Measurements from ENCODE around the gene EVL.
"Not testable (repeated sequence)": the region's sequence is repeated elsewhere in the genome, so short reads cannot be mapped to it uniquely, and the experiment has no call there.

EVL gene

DNA sequence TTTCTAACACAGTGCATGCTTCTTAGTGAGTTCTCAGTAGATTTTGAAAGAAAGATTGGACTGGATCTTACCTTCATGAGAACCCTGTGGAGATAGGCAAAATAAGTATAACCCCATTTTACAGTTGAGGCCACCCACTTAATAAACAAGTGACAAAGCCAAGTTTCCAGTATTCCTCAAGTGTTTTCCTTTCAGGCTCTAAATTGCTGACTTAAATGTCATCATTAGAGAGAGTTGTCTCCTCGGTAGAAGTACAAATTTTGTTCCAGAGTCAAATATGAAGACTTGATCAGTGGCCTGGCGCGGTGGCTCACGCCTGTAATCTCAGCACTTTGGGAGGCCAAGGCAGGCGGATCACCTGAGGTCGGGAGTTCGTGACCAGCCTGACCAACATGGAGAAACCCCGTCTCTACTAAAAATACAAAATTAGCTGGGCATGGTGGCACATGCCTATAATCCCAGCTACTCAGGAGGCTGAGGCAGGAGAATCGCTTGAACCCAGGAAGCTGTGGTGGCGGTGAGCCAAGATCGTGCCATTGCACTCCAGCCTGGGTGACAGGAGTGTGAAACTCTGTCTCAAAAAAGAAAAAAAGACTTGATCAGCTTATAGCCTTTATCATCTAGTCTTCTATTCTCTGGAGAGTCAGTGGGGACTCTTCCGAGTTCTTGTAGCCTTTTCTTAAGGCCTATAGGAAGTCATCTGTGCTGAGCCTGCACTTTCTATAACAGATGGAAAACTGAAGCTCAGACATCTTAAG lies 708 bp upstream of the EVL start:
- in situ Hi-C loops (cut with HindIII; ENCODE audit: low sequenced_read_pairs), result not testable (repeated sequence)

DNA sequence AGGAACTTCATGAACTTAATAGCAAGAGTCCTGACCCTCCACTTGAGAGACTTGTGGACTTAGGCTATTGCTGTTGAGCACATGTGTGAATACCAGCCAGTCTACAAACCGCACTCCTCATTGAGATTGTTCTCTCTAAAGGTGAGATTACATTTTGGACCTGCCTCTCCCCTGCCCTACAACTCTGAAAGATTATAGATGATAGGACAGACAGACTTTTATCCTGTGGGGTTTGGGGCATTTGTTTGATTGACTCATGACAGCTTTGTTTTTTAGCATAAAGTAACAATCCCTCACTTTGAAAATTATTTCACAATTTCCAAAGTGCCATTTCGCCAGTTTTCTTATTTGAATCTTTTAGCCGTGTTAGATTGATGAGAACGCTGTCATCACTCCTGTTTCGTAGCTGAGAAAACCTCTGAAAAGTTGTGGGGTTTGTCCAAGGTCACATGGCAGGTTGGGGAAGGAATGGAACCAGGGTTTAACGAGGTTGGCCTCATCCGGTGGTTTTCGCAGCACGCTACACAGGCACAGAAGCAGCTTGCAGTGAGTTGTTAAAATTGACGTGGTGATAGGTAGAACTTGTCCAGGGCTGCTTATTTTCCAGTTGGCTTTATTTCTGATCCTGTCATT lies 836 bp downstream of the EVL start:
- in situ Hi-C loops (cut with HindIII; ENCODE audit: low sequenced_read_pairs), result no loop called here

DNA sequence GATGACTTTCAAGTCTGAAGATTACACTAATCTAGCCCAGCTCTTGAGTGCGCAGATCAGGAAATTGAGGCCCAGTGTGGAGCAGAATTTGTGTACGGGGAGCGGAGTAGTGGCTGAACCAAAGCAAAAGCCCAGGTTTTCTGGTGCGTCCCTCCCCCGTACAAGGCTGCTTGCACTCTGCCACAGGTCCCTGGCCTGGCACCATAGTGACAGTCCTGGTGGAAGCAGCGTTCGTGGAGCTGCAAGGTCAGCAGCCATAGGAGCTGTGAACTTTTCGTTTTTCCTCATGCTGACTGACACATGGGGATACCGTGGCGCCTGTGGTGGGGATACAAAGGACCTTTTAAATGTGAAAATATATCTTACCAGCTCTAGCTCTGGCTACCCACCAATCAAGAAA lies 1.7 kb downstream of the EVL start:
- in situ Hi-C loops (cut with HindIII; ENCODE audit: low sequenced_read_pairs), result no loop called here

DNA sequence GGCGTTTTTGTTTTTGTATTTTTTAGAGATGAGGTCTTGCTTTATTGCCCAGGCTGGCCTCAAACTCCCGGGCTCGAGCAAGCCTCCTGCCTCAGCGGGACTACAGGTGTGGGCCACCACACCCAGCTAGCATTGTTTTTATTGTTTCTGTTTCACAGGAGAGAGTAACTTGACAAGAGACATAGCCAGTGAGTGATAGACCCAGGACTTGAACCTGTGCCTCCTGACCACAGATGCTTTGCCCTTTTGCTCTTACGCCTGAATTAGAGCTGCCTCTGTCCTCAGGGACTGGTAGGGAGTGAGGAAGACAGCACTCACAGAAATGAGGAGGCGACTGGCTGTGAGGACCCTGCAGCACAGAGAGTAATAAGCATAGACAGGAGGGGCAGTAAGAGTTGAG lies 2.3 kb downstream of the EVL start:
- in situ Hi-C loops (cut with HindIII; ENCODE audit: low sequenced_read_pairs), result no loop called here

DNA sequence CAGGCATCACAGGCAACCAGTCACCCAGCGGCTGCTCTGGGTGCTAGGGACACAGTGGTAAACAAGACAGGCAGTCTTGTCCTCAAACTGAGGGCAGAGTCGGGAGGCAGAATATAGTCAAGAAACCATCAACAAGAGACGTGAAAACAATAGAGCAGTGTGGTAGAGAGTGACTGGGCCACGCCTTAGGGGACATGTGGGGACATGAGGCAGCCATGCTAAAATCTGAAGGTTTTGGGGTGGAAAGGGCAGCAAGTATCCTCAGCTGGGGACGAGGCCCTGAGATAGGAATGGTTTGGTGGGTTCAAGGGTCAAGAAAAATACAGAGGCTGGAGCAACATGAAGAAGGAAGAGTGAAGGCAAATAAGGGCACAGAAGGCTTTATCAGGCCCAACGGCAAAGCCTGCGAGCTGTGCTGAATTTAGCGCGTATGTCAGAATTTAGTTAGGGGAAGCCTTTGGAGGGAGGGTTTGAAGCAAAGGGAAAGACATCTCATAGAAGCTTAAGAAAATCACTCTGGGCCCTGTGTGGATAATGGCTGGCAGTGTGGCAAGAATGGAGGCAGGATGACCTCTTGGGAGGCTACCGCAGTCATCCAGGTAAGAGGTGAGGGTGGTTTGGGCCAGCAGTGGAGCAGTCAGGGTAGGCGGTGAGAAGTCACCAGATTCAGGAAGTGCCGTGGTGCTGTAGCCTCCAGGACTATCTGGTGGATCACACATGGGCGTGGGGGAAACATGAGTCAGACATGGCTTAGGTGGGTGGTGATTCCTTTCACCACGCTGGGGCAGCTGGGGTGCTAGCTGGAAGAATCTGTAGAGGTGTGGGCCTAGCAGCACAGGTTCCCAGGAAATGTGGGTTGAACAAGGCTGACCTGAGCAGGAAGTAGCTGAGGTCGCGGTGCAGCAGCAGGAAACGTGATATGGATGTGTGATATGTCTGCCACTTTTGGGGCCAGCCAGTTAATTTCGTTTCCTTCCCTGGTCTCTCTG lies 3.0 kb downstream of the EVL start:
- in situ Hi-C loops (cut with HindIII; ENCODE audit: low sequenced_read_pairs), result no loop called here

DNA sequence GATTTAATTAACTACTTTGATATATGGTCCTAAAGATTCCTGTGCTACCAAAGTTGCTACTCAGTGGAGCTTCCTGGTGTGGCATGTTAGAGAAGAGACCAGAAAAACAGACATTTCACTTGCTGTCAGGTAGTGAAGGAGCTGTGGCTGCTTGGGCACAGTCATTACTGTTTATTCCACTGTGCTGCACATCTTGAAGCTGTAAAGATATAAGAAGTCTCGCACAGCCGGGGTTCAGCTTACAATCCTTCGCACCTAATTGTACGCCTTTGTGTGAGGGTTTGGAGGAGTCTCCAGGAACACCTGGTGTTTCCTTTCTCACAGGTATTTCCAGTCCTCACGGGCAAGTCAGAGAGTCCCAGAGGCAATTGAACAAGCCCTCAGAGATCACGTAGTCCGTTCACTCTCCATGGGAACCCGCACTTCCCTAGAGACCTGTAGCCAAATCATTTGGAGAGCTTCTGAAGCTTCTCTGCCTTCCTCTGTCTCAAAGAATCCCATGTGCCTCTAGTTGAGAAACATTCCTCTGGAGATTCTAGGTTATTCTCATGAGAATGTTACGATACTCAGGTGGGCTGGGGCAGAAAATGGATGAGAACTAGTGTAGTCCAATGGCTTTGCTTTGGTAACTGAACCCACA lies 4.1 kb downstream of the EVL start:
- in situ Hi-C loops (cut with HindIII; ENCODE audit: low sequenced_read_pairs), result no loop called here

DNA sequence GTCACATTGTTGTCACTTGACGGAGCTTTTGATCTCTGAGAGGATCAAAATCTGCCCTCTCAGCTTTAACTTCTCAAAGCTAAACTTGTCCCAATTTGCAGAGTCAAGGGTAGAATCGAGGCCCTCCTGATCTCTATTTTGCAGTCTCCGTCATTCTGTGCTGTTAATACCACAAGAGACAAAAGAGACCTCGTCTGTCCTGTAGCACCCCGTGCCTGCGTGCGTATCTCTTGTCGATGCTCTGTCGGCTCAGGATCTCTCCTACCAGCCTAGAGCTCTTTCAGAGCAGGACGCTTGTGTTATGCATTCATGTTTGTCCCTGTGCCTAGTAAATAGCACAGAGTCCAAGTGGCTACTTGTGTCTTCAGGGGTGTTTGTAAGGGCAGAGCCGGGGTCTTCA lies 5.1 kb downstream of the EVL start:
- in situ Hi-C loops (cut with HindIII; ENCODE audit: low sequenced_read_pairs), result no loop called here

DNA sequence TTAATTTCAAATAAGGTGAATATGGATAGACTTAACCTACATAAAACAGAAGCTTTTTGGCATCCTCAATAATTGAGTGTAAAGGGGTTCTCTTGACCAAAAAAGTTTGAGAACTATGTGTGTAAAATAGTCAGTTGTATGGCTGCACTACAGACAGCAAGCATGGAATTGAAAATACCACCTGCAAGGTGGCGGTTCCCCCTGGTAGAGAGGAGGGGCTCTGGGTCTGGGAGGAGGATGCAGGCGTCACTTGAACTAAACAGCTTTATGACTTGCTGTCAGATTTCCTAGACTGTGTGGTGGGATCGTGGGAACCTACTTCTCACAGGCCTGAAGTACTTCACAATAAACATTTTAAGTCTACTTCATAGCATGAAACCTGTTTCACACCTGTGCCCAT lies 6.3 kb downstream of the EVL start:
- in situ Hi-C loops (cut with HindIII; ENCODE audit: low sequenced_read_pairs), result no loop called here

DNA sequence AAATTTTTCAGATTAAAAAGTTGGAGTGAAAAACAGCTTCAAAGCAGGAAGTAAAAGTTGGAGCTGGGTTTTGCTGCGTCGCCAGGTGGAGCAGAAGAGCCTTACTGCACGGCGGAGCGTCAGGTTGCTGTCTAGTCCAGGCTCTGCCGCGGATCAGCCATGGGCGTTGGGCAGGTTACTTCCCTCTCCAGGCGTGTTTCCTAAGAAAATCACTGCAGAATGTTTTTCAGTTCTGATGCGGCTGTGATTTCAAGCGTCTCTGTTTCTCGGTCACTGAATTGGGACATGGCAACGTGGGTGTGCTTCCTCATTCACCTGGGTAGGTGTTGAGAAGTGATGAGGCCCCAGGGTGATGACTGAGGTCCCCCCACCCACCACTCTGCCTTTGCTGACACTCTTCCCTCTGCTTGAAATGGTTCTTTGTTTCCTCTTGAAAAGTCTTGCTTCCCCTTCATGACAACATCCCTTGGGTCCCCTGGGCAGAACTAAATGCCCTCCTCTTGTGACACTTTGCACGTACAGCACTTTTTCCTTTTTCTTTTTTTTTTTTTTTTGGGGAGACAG lies 7.6 kb downstream of the EVL start:
- in situ Hi-C loops (cut with HindIII; ENCODE audit: low sequenced_read_pairs), result no loop called here

DNA sequence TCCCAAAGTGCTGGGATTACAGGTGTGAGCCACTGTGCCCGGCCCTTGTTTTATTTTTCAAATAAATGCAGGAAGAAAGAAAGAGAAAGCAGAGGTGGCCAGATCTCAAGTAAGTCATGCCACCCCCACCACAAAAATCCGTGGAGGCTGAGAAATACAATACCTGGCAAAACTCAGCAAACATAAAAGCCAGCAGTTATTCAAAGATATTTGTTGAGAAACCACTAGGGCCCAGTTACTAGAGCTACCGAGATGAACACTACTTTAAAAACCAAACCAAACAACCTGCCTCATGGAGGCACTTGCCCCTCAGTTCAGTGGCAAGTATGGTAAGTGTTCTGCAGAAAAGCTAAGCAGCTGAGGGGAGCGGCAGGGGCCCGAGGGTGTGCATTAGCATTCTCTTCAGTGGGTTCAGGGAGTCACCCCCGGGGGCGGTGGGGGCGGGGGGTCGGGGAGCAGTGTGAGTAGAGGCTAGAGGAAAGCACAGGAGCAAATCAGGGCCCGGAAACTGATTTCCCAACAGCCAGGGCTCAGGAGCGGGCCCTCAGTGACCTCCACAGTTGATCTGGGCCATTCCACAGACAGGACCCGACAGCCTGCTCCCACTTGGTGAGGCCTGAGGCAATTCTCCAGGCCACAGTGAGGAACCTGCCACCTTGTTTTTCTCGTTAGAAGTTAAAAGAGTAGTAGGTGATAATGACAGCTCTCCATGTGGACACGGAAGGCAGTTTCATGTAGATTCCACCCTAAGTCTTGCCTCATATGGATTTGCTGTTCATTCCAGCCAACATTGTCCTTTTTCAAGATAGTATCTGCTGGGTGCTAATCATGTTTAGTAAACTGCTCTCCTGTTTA lies 8.6 kb downstream of the EVL start:
- in situ Hi-C loops (cut with HindIII; ENCODE audit: low sequenced_read_pairs), result no loop called here

DNA sequence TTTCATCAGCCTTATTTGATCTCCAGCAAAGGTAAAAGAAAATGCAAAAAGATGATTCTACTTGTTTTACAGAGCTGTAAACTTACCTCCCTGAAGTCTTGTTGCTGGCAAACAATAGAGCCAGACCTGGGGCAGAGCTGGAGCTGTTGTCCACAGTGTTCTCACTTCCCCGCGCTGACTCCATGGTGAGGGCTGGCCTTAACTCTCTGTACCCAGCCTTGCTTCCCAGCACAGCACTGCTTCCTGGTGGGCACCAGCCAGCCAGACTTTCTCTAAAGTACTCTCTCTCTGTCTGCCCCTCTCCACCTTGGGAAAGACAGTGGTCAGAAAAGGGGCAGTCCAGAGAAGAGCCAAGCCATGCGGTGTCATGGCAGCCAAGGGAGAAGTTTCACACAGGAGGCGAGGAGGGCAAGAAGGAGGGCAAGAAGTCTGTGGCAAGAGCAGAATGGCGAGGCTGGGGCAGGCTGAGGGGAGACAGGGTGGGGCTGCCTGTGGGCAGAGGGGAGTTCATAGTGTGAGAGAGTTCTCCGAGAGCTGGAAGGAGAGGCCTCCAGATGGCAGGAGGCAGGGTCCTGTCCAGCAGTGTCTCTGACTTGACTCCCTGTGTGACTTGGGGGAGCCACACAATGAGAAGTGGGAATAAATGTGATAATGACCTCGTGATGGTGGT lies 9.3 kb downstream of the EVL start:
- in situ Hi-C loops (cut with HindIII; ENCODE audit: low sequenced_read_pairs), result no loop called here

DNA sequence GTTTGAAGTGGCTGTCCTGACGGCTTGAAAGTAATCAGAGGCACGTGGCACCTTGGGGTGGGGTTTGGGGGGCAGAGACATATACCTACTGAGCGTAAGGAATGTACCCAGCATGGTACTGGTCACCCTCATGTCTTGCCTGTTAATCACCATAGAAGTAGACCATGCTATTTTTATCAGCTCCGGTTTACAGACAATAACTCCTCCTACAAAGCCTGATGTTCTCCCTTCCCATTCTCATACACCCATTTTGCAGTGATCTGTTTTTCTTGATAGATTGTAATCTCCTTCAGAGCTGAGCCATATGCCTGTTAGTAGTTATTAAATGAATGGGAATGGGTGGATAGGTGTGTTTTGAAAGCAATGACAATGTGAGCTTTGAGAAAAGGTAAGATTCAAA lies 10.5 kb downstream of the EVL start:
- in situ Hi-C loops (cut with HindIII; ENCODE audit: low sequenced_read_pairs), result no loop called here

DNA sequence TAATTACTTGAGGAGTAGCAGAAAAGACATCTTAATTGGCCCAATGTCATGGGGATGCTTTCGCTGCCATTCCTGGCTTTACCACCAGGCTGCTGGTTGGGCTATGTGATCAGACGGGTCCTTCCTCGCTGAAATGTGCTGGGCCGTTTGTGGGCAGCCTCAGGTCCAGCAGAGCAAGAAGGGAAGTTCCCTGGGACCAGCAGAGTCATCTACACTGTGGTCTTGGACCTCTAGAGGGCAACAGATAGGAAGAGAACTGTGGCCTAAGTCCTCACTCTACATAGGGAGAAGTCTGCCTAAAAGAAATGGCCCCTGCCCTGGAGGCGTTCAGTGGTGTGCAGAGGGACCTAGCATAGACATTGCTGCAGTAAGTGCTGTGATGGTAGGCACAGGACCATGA lies 10.9 kb downstream of the EVL start:
- in situ Hi-C loops (cut with HindIII; ENCODE audit: low sequenced_read_pairs), result no loop called here

DNA sequence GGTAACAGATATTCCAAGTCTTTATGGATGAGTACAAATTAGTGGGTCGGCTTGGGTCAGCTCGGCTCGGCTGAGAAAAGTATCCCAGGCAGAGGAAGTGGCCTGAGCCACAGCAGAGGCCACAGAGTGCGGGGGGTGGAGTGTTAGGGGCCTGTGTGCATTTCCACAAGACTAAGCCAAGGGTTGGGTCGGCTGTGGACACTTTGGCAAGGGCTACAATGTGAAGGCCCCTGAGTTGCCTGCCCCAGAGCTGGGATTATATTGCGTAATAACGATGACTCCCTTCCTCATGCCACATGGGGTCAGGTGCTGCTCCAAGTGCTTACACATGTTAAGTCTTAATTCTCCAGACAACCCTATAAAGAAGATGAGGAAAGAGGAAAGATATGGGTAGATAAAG lies 11.4 kb downstream of the EVL start:
- in situ Hi-C loops (cut with HindIII; ENCODE audit: low sequenced_read_pairs), result no loop called here

DNA sequence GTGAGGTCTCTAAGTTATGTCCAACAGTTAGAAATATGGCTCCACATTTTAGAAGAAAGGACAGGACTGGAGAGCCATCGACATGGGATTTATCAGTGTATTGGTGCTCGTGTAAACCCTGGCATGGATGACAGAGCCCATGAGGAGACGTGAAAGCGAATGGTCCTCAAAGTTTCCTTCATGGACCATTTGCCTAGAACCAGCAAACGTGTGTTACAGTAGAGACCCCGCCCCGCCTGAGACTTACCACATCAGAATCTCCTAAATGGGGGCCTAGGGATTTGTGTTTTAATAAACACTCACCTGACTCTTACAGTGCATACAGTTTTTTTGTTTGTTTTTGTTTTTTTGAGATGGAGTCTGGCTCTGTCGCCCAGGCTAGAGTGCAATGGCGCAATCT lies 12.2 kb downstream of the EVL start:
- in situ Hi-C loops (cut with HindIII; ENCODE audit: low sequenced_read_pairs), result no loop called here

DNA sequence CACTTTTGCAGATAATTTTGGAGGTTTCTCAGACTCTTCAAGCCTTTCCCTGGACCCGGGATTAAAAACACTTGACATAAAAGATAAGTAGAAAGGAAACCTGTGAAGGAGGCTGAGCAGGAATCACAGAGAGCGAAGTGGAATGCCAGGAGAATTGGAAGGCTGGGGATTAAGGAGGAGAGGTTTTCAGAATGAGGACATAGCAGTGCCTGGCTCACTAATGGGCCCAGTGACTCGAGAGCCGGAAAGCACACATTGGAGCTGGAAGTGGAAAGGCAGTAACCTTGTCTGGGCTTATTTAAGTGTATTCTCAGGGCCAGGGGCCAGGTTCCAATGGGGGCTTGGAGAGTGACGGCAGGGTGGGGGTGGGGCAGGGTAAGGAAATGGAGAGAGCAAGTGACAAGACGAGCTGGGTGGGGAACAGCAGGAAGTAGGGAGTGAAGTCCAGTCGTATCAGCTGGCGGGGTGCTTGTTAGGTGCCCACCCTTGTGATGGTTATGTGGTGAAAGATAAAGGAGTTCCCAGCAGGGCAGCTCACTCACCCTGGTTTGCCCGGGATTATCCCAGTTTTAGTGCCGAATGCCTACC lies 13.1 kb downstream of the EVL start:
- in situ Hi-C loops (cut with HindIII; ENCODE audit: low sequenced_read_pairs), result no loop called here

DNA sequence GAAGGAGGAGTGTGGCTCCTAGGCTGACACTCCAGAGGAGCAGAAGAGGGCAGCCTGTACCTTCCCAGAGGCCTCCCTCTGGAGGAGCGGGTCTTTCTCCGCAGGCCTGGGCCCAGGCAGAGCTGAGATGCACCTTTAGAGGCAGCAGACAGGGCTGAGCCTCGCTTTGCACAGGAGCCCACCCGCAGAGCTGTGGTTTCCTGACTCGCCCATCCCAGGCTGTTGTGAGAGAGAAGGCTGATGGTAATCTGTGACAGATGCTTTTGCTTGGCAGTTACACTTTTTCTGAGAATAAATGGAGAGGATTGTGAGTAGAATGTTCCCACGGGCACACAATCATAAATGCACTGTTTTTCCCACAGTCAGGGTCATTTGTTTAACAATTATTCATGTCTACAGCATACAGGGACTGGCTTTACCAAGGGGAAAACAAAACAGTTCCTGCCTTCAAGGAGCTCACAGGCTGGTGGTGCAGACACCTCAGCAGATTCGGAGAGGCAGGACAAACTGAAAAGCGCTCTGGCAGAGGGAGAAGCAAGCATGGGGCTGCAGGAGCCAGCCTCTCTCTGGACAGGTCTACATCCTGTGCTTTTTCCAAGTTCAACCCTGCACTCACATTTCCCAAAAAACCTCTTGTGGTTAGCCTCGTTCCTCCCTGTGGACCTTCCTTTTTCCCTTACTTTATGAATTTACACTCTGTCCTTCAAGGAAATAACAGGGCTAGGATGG lies 13.9 kb downstream of the EVL start:
- in situ Hi-C loops (cut with HindIII; ENCODE audit: low sequenced_read_pairs), result no loop called here

DNA sequence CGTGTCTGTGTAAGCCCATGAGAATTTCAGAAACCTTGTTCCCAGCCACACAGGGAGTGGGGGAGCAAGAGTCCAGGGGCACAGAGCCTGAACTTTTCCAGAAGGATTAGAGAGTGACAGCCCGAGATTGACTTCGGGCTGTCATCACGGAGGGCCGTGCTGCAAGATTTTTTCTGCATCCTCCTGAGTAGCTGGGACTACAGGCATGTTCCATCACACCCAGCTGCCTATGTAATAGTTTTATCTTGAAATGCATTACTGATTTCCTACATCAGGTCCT lies 14.4 kb downstream of the EVL start:
- in situ Hi-C loops (cut with HindIII; ENCODE audit: low sequenced_read_pairs), result no loop called here

DNA sequence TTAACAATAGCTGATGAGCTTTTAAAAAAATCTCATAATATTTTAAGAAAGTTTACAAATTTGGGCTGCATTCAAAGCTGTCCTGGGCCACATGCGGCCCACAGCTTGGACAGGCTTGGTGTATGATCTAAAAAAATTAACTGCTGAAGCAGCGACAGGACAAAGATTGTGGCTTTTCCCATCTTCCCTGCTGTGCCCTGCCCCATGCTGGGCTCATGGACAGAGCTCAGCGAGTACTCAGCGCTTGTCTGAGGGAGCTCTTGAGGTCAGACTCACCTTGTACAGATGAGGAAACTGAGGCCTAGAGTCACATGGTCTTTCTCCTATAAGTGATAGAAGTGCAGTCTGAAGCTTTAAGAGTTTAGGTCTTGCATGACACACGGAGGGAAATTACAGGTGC lies 15.0 kb downstream of the EVL start:
- in situ Hi-C loops (cut with HindIII; ENCODE audit: low sequenced_read_pairs), result no loop called here
